Testis (tissue), 2 donors: ENCODE results near the gene TMEM169.

Source experiments
- POLR2A ChIP-seq: fragments of 450-650 bp; IDR thresholded peaks from one replicate; pipeline ENCODE4 v1.6.1; 2017; ENCODE audit warnings: antibody characterized with exemption, mild to moderate bottlenecking, moderate library complexity
- TF ChIP-seq, protein P1 (sequence below), 3 experiments: fragments of 450-650 bp in 2 of 3; fragments of 200-600 bp in 1 of 3; sonication (generic) in 1 of 3; IDR thresholded peaks; one replicate each; pipeline ENCODE4 v1.5.1; 2016 to 2019; ENCODE audit warnings: antibody characterized with exemption in 3 of 3, mild to moderate bottlenecking in 2 of 3, moderate library complexity in 1 of 3

DNA sequence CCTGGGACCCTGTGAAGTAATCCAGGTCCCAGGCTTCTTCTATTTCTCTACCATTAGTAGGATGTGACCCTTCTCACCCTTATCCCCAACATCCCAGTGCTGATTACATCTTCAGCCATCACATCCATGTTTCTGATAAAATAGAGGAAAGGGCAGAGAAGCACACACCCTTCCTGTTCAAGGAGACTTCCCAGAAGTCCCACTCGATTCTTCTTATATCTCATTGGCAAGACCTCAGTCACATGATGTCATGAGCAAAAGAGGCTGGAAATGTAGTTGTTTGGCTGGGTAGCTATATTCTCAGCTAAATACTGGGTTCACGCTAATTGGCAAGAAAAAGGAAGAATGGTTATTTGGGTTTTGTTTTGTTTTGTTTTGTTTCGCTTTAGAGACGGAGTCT lies 19.4 kb downstream of the TMEM169 start:
- TF ChIP-seq, protein P1, sequence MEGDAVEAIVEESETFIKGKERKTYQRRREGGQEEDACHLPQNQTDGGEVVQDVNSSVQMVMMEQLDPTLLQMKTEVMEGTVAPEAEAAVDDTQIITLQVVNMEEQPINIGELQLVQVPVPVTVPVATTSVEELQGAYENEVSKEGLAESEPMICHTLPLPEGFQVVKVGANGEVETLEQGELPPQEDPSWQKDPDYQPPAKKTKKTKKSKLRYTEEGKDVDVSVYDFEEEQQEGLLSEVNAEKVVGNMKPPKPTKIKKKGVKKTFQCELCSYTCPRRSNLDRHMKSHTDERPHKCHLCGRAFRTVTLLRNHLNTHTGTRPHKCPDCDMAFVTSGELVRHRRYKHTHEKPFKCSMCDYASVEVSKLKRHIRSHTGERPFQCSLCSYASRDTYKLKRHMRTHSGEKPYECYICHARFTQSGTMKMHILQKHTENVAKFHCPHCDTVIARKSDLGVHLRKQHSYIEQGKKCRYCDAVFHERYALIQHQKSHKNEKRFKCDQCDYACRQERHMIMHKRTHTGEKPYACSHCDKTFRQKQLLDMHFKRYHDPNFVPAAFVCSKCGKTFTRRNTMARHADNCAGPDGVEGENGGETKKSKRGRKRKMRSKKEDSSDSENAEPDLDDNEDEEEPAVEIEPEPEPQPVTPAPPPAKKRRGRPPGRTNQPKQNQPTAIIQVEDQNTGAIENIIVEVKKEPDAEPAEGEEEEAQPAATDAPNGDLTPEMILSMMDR (IDR thresholded peaks at IDR 0.05) = no peak
- no peak for TF ChIP-seq POLR2A
